Osteoblast (primary cell): Measurements from ENCODE around the gene GGT1. TPM values are rescaled to one million over a fixed set of nuclear protein-coding genes. Genes with fewer than 3 reads are reported as not detected.

Source experiments
- DNase-seq: peaks from one replicate; pipeline ENCODE4 v3.0.0; 2011; ENCODE audit warnings: low spot score, mixed read lengths; ENCODE audit not compliant: insufficient read length; ENCODE audit errors: missing footprints
- H2AFZ ChIP-seq: 2 replicates; pipeline ENCODE4 v1.6.0; 2011; ENCODE audit warnings: mild to moderate bottlenecking, low read length
- H3K27ac ChIP-seq: 2 replicates; pipeline ENCODE4 v1.5.1; 2011; ENCODE audit warnings: mild to moderate bottlenecking, low read depth, low read length, moderate library complexity
- H3K27me3 ChIP-seq: 2 replicates; pipeline ENCODE4 v1.6.0; 2012; ENCODE audit warnings: mild to moderate bottlenecking, control low read depth, inconsistent platforms, low read length, moderate library complexity; ENCODE audit not compliant: insufficient read depth
- H3K36me3 ChIP-seq: 2 replicates; pipeline ENCODE4 v1.5.1; 2011; ENCODE audit warnings: mild to moderate bottlenecking, low read length, control low read depth, moderate library complexity; ENCODE audit not compliant: insufficient read depth
- H3K4me1 ChIP-seq: 2 replicates; pipeline ENCODE4 v1.5.1; 2011; ENCODE audit warnings: mild to moderate bottlenecking, low read length, control low read depth, moderate library complexity; ENCODE audit not compliant: insufficient read depth
- H3K4me2 ChIP-seq: 2 replicates; pipeline ENCODE4 v1.6.0; 2011; ENCODE audit warnings: mild to moderate bottlenecking, low read length; ENCODE audit not compliant: insufficient read depth
- H3K4me3 ChIP-seq: fragments of 200-600 bp; sonication (generic); 3 replicates; pipeline ENCODE4 v1.5.1; 2012; ENCODE audit warnings: mild to moderate bottlenecking, low read length, inconsistent platforms; ENCODE audit not compliant: insufficient read depth
- H3K79me2 ChIP-seq: 2 replicates; pipeline ENCODE4 v1.6.0; 2012; ENCODE audit warnings: mild to moderate bottlenecking, low read length, control low read depth, inconsistent platforms; ENCODE audit not compliant: insufficient read depth
- H3K9me3 ChIP-seq: 2 replicates; pipeline ENCODE4 v1.5.1; 2011; ENCODE audit warnings: low read depth, low read length, control low read depth
- H4K20me1 ChIP-seq: 2 replicates; pipeline ENCODE4 v1.6.0; 2012; ENCODE audit warnings: mild to moderate bottlenecking, low read length, control low read depth; ENCODE audit not compliant: insufficient read depth
- total RNA-seq: library from RNA; depleted of rRNA; stranded (reverse); fragments of >200 nt; gene quantifications from 2 replicates; pipeline ENCODE4 v1.2.3, GENCODE V29; 2012
- TF ChIP-seq, protein P1 (sequence below): IDR thresholded peaks from 2 replicates; pipeline ENCODE4 v1.5.1; 2011; ENCODE audit warnings: mild to moderate bottlenecking, low read depth, low read length, moderate library complexity; ENCODE audit errors: extremely low read depth

Gene GGT1
- total RNA-seq, 1 donor: 0.36 TPM

DNA sequence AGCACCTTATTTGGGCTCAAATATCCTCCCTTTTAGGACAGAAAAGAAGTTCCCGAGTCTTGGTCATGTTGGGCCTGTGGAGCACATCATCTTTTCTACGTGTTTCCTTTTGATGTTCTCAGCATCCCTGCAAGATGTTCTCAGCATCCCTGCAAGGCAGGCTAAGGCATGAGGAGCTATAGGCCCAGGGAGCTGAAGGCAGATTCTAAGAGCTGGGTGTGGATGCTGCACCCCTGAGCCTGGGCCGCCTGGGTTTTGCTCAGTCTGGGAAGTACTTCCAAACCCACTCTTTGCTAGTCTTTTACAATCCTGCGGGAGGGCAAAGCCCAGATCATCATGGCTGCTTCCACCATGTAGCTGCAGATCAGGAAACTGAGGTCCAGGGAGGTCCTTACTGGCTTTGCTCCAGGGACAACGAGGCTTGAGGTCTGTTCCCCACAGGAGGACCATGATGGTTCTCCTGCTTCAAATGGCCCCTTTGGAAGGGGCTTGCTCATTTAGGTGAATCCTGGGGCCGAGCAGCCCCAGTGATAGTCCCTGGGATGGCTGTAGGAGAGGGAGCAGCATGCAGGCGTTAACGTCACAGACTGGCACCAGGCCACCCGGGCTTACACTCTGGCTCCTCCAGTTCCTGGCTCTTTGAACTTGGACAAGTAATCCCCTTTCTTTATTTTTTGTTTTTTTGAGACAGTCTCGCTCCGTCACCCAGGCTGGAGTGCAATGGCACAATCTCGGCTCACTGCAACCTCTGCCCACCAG lies 20.8 kb upstream of the GGT1 start:
- no peak overlapping the region for H3K4me3 ChIP-seq
- H3K4me1 ChIP-seq: peaks cover 15% of the 10 kb centered on the region
- peaks cover 4% of the 10 kb centered on the region for H3K36me3 ChIP-seq
- H3K79me2 ChIP-seq: no peaks in the 10 kb centered on the region
- no peaks in the 10 kb centered on the region for H3K27me3 ChIP-seq
- no peaks in the 10 kb centered on the region for H3K9me3 ChIP-seq
- no peak overlapping the region for H3K27ac ChIP-seq
- TF ChIP-seq, protein P1, sequence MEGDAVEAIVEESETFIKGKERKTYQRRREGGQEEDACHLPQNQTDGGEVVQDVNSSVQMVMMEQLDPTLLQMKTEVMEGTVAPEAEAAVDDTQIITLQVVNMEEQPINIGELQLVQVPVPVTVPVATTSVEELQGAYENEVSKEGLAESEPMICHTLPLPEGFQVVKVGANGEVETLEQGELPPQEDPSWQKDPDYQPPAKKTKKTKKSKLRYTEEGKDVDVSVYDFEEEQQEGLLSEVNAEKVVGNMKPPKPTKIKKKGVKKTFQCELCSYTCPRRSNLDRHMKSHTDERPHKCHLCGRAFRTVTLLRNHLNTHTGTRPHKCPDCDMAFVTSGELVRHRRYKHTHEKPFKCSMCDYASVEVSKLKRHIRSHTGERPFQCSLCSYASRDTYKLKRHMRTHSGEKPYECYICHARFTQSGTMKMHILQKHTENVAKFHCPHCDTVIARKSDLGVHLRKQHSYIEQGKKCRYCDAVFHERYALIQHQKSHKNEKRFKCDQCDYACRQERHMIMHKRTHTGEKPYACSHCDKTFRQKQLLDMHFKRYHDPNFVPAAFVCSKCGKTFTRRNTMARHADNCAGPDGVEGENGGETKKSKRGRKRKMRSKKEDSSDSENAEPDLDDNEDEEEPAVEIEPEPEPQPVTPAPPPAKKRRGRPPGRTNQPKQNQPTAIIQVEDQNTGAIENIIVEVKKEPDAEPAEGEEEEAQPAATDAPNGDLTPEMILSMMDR: no peak
- H3K4me2 ChIP-seq: no peak overlapping the region
- no peak overlapping the region for H2AFZ ChIP-seq
- peak; percentile 44 for DNase-seq
- no peaks in the 10 kb centered on the region for H4K20me1 ChIP-seq

- Histone ChIP-seq H3K36me3 (peaks cover 2% of the 10 kb centered on the region), H3K9me3 (no peaks in the 10 kb centered on the region), H3K27ac (no peak overlapping the region), H3K27me3 (no peaks in the 10 kb centered on the region), H3K79me2 (no peaks in the 10 kb centered on the region), H3K4me1 (peaks cover 15% of the 10 kb centered on the region), H4K20me1 (no peaks in the 10 kb centered on the region), H3K4me2 (peak overlapping the region; percentile 64), H2AFZ (no peak overlapping the region), H3K4me3 (no peak overlapping the region)
- peak; percentile 81 for DNase-seq
- TF ChIP-seq, protein P1: no peak
Measured at GRCh38 chr22:24583221-24584165, 19.5 kb upstream of the GGT1 start.

DNA sequence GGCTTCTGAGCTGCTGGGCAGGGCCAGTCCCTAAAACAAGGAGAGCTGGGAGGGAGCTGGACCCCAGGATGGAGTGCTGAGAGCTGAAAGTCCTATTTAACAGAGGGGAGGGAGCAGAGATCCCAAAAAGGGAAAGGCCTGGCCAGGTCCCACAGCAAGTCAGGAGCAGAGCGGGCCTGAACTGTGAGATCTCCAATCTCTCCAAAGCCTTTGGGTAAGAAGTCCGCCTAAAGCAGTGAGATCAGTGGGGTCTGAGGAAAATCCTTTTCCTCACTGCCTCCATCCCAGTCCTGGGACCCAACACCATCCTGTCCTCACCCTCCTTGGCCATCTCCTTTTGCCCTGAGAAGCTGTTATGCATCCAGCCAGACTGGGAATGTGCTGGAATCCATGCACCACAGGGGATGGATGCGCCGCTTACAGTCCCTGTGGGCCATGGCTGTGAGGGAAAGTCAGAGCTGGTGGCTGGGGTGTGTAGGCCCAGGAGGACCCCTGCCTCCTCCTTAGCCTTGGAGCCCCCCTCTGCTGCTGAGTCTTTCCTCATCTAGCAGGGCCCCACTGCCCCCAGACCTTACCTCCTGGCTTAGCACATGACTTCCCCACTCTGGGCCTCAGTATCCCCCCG lies 18.7 kb upstream of the GGT1 start:
- H3K4me2 ChIP-seq: peak overlapping the region; percentile 64

More for the DNA sequence above, 18.7 kb upstream of the GGT1 start:
- Histone ChIP-seq H3K27me3 (no peaks in the 10 kb centered on the region), H3K79me2 (no peaks in the 10 kb centered on the region), H3K27ac (no peak overlapping the region), H3K9me3 (no peaks in the 10 kb centered on the region), H4K20me1 (no peaks in the 10 kb centered on the region), H3K4me1 (peaks cover 15% of the 10 kb centered on the region), H3K36me3 (no peaks in the 10 kb centered on the region), H3K4me3 (no peak overlapping the region), H2AFZ (no peak overlapping the region)
- no peak for DNase-seq
- TF ChIP-seq, protein P1: no peak
